ENCODE measurements around the gene TEX48. TPM values are rescaled to one million over a fixed set of nuclear protein-coding genes. Genes with fewer than 3 reads are reported as not detected.

TEX48 gene
- total RNA-seq, 1 donor from 2014 or later: not detected

DNA sequence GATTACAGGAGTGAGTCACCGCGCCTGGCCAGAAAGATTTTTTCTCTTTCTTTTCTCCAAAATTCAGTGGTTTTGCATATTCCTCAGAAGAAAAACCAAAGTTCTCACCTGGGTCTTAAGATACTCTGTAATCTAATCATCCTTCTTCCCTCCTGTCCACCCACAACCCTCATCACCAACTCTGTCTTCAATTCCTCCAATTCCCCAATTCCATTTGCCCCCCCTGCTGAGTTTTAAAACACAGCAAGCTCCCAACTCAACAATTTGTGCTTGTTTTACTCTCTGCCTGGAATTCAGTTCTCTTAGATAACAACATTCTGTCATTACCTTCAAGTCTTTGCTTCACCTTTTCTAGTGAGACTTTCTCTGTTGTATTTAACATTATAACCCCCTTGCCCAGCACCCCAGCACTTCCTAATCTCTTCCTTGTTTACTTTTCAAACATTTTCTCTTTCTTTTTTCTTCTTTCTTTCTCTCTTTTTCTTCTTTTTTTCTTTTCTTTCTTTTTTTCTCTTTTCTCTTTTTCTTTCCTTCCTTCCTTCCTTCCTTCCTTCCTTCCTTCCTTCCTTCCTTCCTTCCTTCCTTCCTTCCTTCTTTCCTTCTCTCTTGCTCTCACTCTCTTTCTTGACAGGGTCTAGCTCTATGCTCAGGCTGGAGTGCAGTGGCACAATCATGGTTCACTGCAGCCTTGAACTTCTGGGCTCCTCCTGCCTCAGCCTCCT, 7.8 kb downstream of the TEX48 start:
- H3K4me3 ChIP-seq (ENCODE audit: low read depth, low read length): no peak overlapping the region
- TF ChIP-seq, protein P1, sequence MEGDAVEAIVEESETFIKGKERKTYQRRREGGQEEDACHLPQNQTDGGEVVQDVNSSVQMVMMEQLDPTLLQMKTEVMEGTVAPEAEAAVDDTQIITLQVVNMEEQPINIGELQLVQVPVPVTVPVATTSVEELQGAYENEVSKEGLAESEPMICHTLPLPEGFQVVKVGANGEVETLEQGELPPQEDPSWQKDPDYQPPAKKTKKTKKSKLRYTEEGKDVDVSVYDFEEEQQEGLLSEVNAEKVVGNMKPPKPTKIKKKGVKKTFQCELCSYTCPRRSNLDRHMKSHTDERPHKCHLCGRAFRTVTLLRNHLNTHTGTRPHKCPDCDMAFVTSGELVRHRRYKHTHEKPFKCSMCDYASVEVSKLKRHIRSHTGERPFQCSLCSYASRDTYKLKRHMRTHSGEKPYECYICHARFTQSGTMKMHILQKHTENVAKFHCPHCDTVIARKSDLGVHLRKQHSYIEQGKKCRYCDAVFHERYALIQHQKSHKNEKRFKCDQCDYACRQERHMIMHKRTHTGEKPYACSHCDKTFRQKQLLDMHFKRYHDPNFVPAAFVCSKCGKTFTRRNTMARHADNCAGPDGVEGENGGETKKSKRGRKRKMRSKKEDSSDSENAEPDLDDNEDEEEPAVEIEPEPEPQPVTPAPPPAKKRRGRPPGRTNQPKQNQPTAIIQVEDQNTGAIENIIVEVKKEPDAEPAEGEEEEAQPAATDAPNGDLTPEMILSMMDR (conservative IDR thresholded peaks at IDR 0.05; ENCODE audit: low read depth, low read length): no peak
- no peak for DNase-seq (ENCODE audit: low read depth)

DNA sequence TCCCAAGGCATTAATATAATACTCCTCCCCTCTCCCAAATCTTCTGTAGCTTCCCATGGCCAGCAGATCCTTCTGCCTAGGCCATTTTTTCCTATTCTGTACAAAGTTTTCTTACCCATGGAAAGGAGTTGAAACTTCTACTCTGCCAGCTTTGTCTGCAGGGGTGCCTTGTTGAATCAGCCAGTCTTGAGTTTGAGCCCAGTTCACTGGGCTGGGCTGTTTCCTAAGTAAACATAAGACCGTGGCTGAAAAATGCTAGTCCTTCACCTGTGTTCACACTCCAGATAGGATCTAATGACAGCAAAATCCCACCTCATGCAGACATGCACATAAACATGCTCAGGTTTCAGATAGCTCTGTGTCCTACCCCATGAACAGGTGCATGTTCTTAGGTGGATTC, 10.4 kb downstream of the TEX48 start:
- DNase-seq (ENCODE audit: low read depth): no peak
- TF ChIP-seq, protein P1 (conservative IDR thresholded peaks at IDR 0.05; ENCODE audit: low read depth, low read length): no peak

DNA sequence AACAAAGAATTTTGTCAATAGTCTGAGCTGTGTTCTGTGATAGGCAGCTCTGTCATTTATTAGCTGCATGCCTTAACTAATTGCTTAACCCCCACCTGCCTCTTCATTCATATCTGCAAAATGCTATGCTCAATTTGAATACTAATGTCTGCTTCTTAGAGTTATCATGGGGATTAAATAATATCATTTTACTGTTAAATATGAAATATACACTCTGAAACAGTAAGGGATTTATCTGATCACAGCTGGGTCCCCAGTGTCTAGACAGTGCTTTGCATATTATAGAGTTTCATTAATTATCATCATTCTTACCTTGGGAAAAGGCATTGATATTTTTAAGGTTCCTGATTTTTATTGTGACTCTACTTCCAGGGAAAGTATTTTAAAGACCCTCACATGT, 12.0 kb downstream of the TEX48 start:
- TF ChIP-seq, protein P1 (conservative IDR thresholded peaks at IDR 0.05; ENCODE audit: low read depth, low read length): no peak

More for the DNA sequence above, 10.4 kb downstream of the TEX48 start:
- H3K4me3 ChIP-seq (ENCODE audit: low read depth, low read length): no peak overlapping the region

DNA sequence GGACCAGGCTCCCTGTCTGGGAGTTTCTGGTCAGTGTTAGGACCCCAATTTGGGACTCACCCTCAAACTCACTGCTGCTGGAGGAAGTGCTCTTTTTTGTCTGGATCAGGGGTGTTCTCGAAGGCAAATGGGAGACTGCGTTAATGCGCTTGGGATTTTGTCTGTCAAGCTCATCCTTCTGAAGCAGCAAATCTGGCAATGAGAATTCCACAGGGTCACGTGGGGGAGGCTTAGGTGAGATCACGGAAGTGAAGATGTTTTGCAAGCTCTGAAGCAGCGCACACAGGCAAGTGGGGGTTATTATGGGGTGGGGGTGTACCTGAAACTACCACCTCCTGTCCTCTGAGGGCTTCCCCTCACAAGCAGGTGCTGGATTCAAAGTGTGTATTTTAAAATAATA, 13.8 kb downstream of the TEX48 start:
- H3K4me3 ChIP-seq (ENCODE audit: low read depth, low read length): no peak overlapping the region
- no peak for DNase-seq (ENCODE audit: low read depth)
- TF ChIP-seq, protein P1 (conservative IDR thresholded peaks at IDR 0.05; ENCODE audit: low read depth, low read length): no peak

More for the DNA sequence above, 12.0 kb downstream of the TEX48 start:
- no peak overlapping the region for H3K4me3 ChIP-seq (ENCODE audit: low read depth, low read length)
- no peak for DNase-seq (ENCODE audit: low read depth)

DNA sequence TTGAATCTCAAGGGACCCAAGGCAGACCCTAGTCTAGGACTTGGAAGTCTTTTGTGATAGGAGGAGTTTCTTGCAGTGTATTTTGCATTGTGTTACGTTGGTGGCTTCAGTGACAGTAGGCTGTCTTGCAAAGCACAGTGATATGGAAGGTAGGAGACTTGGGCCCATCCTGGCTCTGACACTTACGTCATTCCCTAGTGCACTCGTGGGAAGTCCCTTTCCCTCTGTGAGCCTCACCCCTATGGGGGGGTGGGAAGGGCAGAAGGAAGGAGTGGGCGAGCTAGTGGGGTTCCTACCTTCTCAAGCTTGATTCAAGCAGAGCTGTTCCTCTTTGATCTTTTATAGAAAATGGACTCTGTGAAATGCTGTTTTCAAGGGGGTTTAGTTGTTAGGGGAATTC, 15.1 kb downstream of the TEX48 start:
- no peak for DNase-seq (ENCODE audit: low read depth)
- no peak overlapping the region for H3K4me3 ChIP-seq (ENCODE audit: low read depth, low read length)
- TF ChIP-seq, protein P1 (conservative IDR thresholded peaks at IDR 0.05; ENCODE audit: low read depth, low read length): no peak

DNA sequence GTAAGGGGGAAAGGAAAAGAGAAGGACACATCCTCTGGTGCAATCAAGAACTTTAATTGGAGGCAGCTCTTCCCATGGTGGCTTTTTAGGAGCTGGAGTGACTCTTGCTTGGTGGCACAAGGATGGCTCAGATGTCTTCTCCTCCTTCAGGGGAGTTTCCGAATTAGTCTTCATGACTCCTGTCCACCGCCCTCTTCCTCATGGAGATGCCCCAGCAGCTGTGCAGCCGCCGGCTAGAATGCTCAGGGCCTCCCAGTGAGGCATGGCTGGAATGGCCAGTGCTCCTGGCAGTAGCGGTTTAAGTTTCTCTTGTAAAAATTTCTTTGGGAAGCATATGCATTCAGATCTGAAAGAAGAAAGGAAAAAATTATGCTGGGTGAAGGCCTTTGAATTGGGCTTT, 15.6 kb downstream of the TEX48 start:
- TF ChIP-seq, protein P1 (conservative IDR thresholded peaks at IDR 0.05; ENCODE audit: low read depth, low read length): no peak
- H3K4me3 ChIP-seq (ENCODE audit: low read depth, low read length): no peak overlapping the region
- DNase-seq (ENCODE audit: low read depth): no peak

DNA sequence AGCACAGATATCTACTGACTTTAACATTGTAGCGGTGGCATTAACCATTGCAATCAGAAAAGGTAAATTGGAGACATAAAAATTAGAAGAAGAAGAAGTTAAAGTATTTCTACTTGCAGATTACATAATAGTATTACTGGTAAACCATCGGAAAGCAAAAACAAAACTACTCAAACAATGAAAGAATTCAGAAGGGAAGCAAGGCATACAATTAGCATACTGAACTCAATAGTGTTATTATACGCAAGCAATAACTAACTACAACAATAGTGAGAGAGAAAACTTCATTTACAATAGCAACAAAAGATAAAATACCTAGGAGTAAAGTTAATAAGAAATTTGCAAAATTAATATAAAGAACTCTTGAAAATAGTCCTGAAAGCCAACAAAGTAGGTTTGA, 17.8 kb downstream of the TEX48 start:
- no peak for DNase-seq (ENCODE audit: low read depth)
- H3K4me3 ChIP-seq (ENCODE audit: low read depth, low read length): no peak overlapping the region
- TF ChIP-seq, protein P1 (conservative IDR thresholded peaks at IDR 0.05; ENCODE audit: low read depth, low read length): no peak

All from epithelial cell of proximal tubule (primary cell).